RKO (cell line): ENCODE results near the gene NDUFAF7.
A peak's percentile ranks its signal among the peaks of the same experiment; 100 is the strongest.
"Not testable (repeated sequence)": the region's sequence is repeated elsewhere in the genome, so short reads cannot be mapped to it uniquely, and the experiment has no call there.

ENCODE experiments used
- DNase-seq: peaks from one replicate; pipeline ENCODE4 v3.0.0-alpha.2; 2016; ENCODE audit warnings: low spot score

NDUFAF7 gene

DNA sequence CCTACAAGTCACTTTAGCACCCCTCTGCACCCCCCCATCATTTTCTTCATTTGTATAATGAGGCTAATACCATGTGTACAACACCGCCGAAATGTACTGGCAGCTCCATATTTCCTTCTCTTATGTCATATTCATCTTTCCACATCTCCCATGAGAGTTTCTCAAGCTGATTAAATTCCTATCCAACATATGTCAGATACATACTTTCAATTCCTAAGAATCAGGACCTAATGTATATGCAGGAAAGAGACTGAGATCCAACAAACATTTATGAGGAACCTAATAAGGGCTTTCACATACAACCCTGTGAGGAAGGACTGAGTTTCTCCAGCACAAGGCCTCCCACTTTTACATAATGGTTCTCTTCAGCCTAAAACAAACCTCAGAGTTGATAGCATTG, 51.3 kb downstream of the NDUFAF7 start:
- DNase-seq = no peak

GRCh38 chr2:37283207-37283606, 51.7 kb downstream of the NDUFAF7 start:
- DNase-seq = peak; percentile 26

DNA sequence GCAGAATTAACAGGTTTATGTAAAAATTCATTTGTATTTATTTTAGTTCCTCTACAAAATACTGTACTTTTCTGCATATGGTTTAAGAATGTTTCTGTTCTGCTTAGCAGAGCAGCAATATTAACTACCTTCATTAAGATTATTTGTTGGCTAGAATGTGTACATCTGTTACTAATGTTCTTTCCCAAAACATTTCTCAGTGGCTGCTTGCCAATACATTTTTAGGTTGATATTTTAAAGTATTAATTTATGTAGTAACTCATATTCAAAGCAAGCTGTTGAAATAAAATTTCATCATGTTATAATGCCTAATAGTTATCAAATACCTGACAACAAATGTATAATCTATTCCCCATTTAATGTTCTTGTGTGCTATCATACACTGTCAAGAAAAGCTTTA, 52.9 kb downstream of the NDUFAF7 start:
- no peak for DNase-seq

DNA sequence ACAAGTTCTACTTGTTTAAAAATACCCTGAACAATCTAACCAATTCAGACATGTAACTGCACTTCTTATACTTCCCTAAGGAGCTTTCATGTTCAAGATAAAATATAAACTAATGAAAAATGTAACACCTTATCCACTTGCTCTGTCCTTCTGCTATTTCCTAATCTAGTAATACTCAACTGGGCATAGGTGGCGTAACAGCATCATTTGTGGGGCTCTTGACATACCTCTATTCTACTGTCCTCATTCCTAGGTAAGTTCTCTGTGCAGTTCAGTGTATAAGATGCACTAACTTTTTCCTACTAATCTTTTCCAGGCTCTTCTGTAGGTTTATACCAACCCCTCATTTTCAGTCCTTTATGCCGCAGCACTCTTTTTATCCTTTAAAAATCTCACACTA, 56.5 kb downstream of the NDUFAF7 start:
- DNase-seq = peak; percentile 31

- no peak for DNase-seq
Observed at GRCh38 chr2:37291680-37292079, 60.2 kb downstream of the NDUFAF7 start.

GRCh38 chr2:37294858-37295257, 63.4 kb downstream of the NDUFAF7 start:
- not testable (repeated sequence) for DNase-seq

GRCh38 chr2:37295469-37296073, 64.1 kb downstream of the NDUFAF7 start:
- no peak for DNase-seq

DNA sequence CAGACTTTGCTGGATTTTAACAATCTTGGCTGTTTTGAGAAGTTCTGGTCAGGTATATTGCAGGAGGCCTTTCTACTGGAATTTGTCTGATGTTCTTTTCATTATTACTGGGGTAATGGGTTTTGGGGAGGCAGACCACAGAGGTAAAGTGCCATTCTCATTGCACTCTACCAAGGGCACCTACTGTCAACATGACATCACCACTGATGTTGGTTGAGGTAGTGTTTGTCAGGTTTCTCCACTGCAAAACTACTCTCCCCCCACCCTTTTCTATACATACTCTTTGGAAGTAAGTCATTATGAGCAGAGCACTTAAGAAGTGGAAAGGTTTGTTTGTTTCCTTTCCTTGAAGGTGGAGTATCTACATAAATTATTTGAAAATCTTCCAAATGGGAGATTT, 66.2 kb downstream of the NDUFAF7 start:
- DNase-seq = no peak
